Measurements from ENCODE around the gene PLA1A. TPM values are rescaled to one million over a fixed set of nuclear protein-coding genes. Genes with fewer than 3 reads are reported as not detected.

The PLA1A gene
- 2.1 and 3.5 TPM in 2 replicates for total RNA-seq

GRCh38 chr3:119597548-119598288 is at the start of gene PLA1A:
PLA1A (plus strand) TSS chr3:119597885; CDS start chr3:119597914, 29 bp downstream.

GRCh38 chr3:119559441-119559963 is 38.2 kb upstream of the PLA1A start, which contains the start of gene CD80:
CD80 (minus strand) TSS chr3:119559614; CDS start chr3:119557728, 1,886 bp downstream.

GRCh38 chr3:119579366-119580066 is 18.2 kb upstream of the PLA1A start, which contains the start of gene ADPRH:
ADPRH (plus strand) TSS chr3:119579492; CDS start chr3:119582170, 2,678 bp downstream.

GRCh38 chr3:119660474-119661440 is 63.1 kb downstream of the PLA1A start, which contains the start of gene POPDC2:
POPDC2 (minus strand) TSS chr3:119660589; CDS start chr3:119660423, 166 bp downstream.

GRCh38 chr3:119676771-119677640 is 79.3 kb downstream of the PLA1A start, which contains the start of gene COX17:
COX17 (minus strand) TSS chr3:119677406; CDS start chr3:119677310, 96 bp downstream.

Other genes starting within 250 kb of the PLA1A start
- 35.1 and 45.6 TPM in 2 replicates for gene TMEM39A, start 134.3 kb upstream of the PLA1A start, total RNA-seq
- gene POGLUT1, start 128.9 kb upstream of the PLA1A start, total RNA-seq, result 10.7 and 17.9 TPM in 2 replicates
- 39.8 and 46.7 TPM in 2 replicates for gene TIMMDC1, start 99.3 kb upstream of the PLA1A start, total RNA-seq
- 0.16 and 0.26 TPM in 2 replicates for gene CD80, start 38.3 kb upstream of the PLA1A start, total RNA-seq
- gene ADPRH, start 18.4 kb upstream of the PLA1A start, total RNA-seq, result 1.0 and 1.7 TPM in 2 replicates
- gene POPDC2, start 62.7 kb downstream of the PLA1A start, total RNA-seq, result under 0.01 and 0.26 TPM in 2 replicates
- 17.4 and 18.0 TPM in 2 replicates for gene COX17, start 79.5 kb downstream of the PLA1A start, total RNA-seq
- 0.34 and 0.47 TPM in 2 replicates for gene CFAP91, start 105.1 kb downstream of the PLA1A start, total RNA-seq
- gene NR1I2, start 184.2 kb downstream of the PLA1A start, total RNA-seq, result under 0.01 TPM in 1 of 2 replicates, not detected in the other